ENCODE data around the gene TUBGCP5. TPM values are rescaled to one million over a fixed set of nuclear protein-coding genes. Genes with fewer than 3 reads are reported as not detected.

Gene TUBGCP5
- total and polyA plus RNA-seq, 2 donors (not counting 3 experiments of a cell fraction or from before 2014, with no cell fraction given): 6.7 to 18.6 TPM

GRCh38 chr15:23073890-23074646 lies 34.7 kb upstream of the TUBGCP5 start:
- FAIRE-seq: no peak
- intact Hi-C loops (cut with micrococcal nuclease): no loop called here
- BruUV-seq (replicated peaks): no TSS peak

More at GRCh38 chr15:23073890-23074646, 34.7 kb upstream of the TUBGCP5 start:
- DNase-seq (ENCODE audit: low read depth, low spot score): no peak
- Histone ChIP-seq H3K27ac (ENCODE audit: insufficient read depth, low read depth, low read length) (no peak overlapping the region), H3K4me1 (ENCODE audit: control insufficient read depth, extremely low read depth, insufficient read depth, low read length) (no peaks in the 10 kb centered on the region), H3K9me1 (replicated peaks; ENCODE audit: control insufficient read depth, extremely low read depth, insufficient read depth, low read length) (no peaks in the 10 kb centered on the region), H2AFZ (ENCODE audit: low read depth, low read length) (no peak overlapping the region), H3K79me2 (ENCODE audit: control insufficient read depth, insufficient read depth, low read length) (no peaks in the 10 kb centered on the region), H3K9me3 (replicated peaks; ENCODE audit: control insufficient read depth, insufficient read depth, low read length) (no peaks in the 10 kb centered on the region), H3K4me2 (ENCODE audit: insufficient read depth, low read length) (no peak overlapping the region), H3K9ac (replicated peaks; ENCODE audit: extremely low read depth, insufficient read depth, low read length) (no peak overlapping the region), H3K4me3 (replicated peaks in 1 of 3; ENCODE audit: insufficient read depth in 1 of 3, low read depth in 1 of 3, low read length in 3 of 3) (no peak overlapping the region), H3K27me3 (ENCODE audit: control insufficient read depth in 2 of 2, insufficient read depth in 2 of 2, low read length in 2 of 2) (no peaks in the 10 kb centered on the region), H3K36me3 (ENCODE audit: control insufficient read depth in 2 of 2, extremely low read depth in 1 of 2, insufficient read depth in 2 of 2, low read length in 2 of 2) (no peaks in the 10 kb centered on the region), H4K20me1 (replicated peaks; ENCODE audit: control insufficient read depth, extremely low read depth, insufficient read depth, low read length) (no peaks in the 10 kb centered on the region)
- no peak for TF ChIP-seq POLR2AphosphoS5 (IDR thresholded peaks at IDR 0.05; ENCODE audit: insufficient read depth, low read depth, low read length)
- no peak for TF ChIP-seq FOS (IDR thresholded peaks at IDR 0.05; ENCODE audit: borderline replicate concordance, insufficient read depth, low read length)
- TF ChIP-seq EZH2 (IDR thresholded peaks at IDR 0.05; ENCODE audit: borderline replicate concordance, low read depth, low read length, severe bottlenecking): no peak
- no peak for TF ChIP-seq POLR2A (IDR thresholded peaks at IDR 0.05; ENCODE audit: low read depth, low read length)
- no peak for TF ChIP-seq JUN (IDR thresholded peaks at IDR 0.05; ENCODE audit: borderline replicate concordance, insufficient read depth, insufficient read length, low read depth)
- no peak for TF ChIP-seq MYC (IDR thresholded peaks at IDR 0.05; ENCODE audit: low read depth, low read length)
- no peak for TF ChIP-seq GATA2 (IDR thresholded peaks at IDR 0.05; ENCODE audit: insufficient read depth, insufficient read length, low read depth, low read length)
- TF ChIP-seq CTCF (IDR thresholded peaks at IDR 0.05; ENCODE audit: extremely low read depth in 1 of 2, insufficient read depth in 1 of 2, low read depth in 1 of 2, low read length in 2 of 2): no peak
- no peak for TF ChIP-seq MAX (IDR thresholded peaks at IDR 0.05; ENCODE audit: insufficient read depth, insufficient read length)
- dilution Hi-C loops (cut with MboI; ENCODE audit: extremely low pct_ligation_motif_present, low sequenced_read_pairs): no loop called here
- CTCF ChIA-PET: no interaction called here
- POLR2A ChIA-PET: no interaction called here
